ENCODE results near the gene VEGFA.
A peak's percentile ranks its signal among the peaks of the same experiment; 100 is the strongest.
"Not testable (repeated sequence)": the region's sequence is repeated elsewhere in the genome, so short reads cannot be mapped to it uniquely, and the experiment has no call there.

VEGFA gene

GRCh38 chr6:43817192-43817591 lies 47.2 kb downstream of the VEGFA start:
- peak in 1 of 2 experiments; percentile 58 for DNase-seq (ENCODE audit: low read depth in 1 of 2, low spot score in 1 of 2)
- H3K27me3 ChIP-seq (ENCODE audit: insufficient read depth, poor library complexity, severe bottlenecking), result no peaks in the 10 kb centered on the region
- H3K27ac ChIP-seq (replicated peaks), result no peak overlapping the region
- TF ChIP-seq CTCF (IDR thresholded peaks at IDR 0.05; ENCODE audit: insufficient read depth, low read length), result peak; percentile 51
- no peak for TF ChIP-seq POLR2AphosphoS5 (IDR thresholded peaks at IDR 0.05; ENCODE audit: low read depth)
- no peak for TF ChIP-seq REST (IDR thresholded peaks at IDR 0.05; ENCODE audit: insufficient replicate concordance, low read depth)
- no peak for TF ChIP-seq SPI1 (IDR thresholded peaks at IDR 0.05; ENCODE audit: borderline replicate concordance, low read depth)
- TF ChIP-seq GABPA (IDR thresholded peaks at IDR 0.05; ENCODE audit: low read depth), result no peak
- H3K4me3 ChIP-seq (replicated peaks; ENCODE audit: insufficient read depth, low read length), result no peak overlapping the region

GRCh38 chr6:43818973-43819372 lies 49.0 kb downstream of the VEGFA start:
- DNase-seq (ENCODE audit: low read depth in 1 of 2, low spot score in 1 of 2); H3K27me3 ChIP-seq (ENCODE audit: insufficient read depth, poor library complexity, severe bottlenecking); H3K27ac ChIP-seq (replicated peaks); H3K4me3 ChIP-seq (replicated peaks; ENCODE audit: insufficient read depth, low read length): not testable (repeated sequence)

GRCh38 chr6:43819958-43820357 lies 49.9 kb downstream of the VEGFA start:
- Histone ChIP-seq H3K4me3 (replicated peaks; ENCODE audit: insufficient read depth, low read length) (no peak overlapping the region), H3K27me3 (ENCODE audit: insufficient read depth, poor library complexity, severe bottlenecking) (no peaks in the 10 kb centered on the region), H3K27ac (replicated peaks) (no peak overlapping the region)
- no peak for TF ChIP-seq SPI1 (IDR thresholded peaks at IDR 0.05; ENCODE audit: borderline replicate concordance, low read depth)
- TF ChIP-seq REST (IDR thresholded peaks at IDR 0.05; ENCODE audit: insufficient replicate concordance, low read depth), result no peak
- no peak for TF ChIP-seq GABPA (IDR thresholded peaks at IDR 0.05; ENCODE audit: low read depth)
- TF ChIP-seq CTCF (IDR thresholded peaks at IDR 0.05; ENCODE audit: insufficient read depth, low read length), result no peak
- TF ChIP-seq POLR2AphosphoS5 (IDR thresholded peaks at IDR 0.05; ENCODE audit: low read depth), result no peak
- no peak for DNase-seq (ENCODE audit: low read depth in 1 of 2, low spot score in 1 of 2)

GRCh38 chr6:43820486-43820885 lies 50.5 kb downstream of the VEGFA start:
- Histone ChIP-seq H3K27ac (replicated peaks) (no peak overlapping the region), H3K27me3 (ENCODE audit: insufficient read depth, poor library complexity, severe bottlenecking) (no peaks in the 10 kb centered on the region), H3K4me3 (replicated peaks; ENCODE audit: insufficient read depth, low read length) (no peak overlapping the region)
- no peak for DNase-seq (ENCODE audit: low read depth in 1 of 2, low spot score in 1 of 2)
- TF ChIP-seq POLR2AphosphoS5 (IDR thresholded peaks at IDR 0.05; ENCODE audit: low read depth) (no peak), GABPA (IDR thresholded peaks at IDR 0.05; ENCODE audit: low read depth) (no peak), REST (IDR thresholded peaks at IDR 0.05; ENCODE audit: insufficient replicate concordance, low read depth) (no peak), CTCF (IDR thresholded peaks at IDR 0.05; ENCODE audit: insufficient read depth, low read length) (no peak)

All from HL-60 (cell line).